IPS DF 6.9 (cell line): ENCODE measurements around the gene LRRC71.

Experiments used
- DNase-seq: peaks from one replicate; pipeline ENCODE4 v3.0.0-alpha.2; 2013; ENCODE audit warnings: low read depth, low spot score
- H3K27ac ChIP-seq: one replicate; pipeline ENCODE4 v1.5.1; 2013; ENCODE audit warnings: low read length, control low read depth
- H3K27me3 ChIP-seq: 2 replicates; pipeline ENCODE4 v1.6.1; 2013; ENCODE audit warnings: mild to moderate bottlenecking, low read length; ENCODE audit not compliant: control insufficient read depth, insufficient read depth
- H3K36me3 ChIP-seq: 2 replicates; pipeline ENCODE4 v1.6.1; 2013; ENCODE audit warnings: low read length; ENCODE audit not compliant: control insufficient read depth, insufficient read depth
- H3K4me1 ChIP-seq: 2 replicates; pipeline ENCODE4 v1.6.1; 2013; ENCODE audit warnings: low read length; ENCODE audit not compliant: control insufficient read depth, insufficient read depth
- H3K4me3 ChIP-seq: 2 replicates; pipeline ENCODE4 v1.5.1; 2013; ENCODE audit warnings: mild to moderate bottlenecking, low read length
- H3K9me3 ChIP-seq: 2 replicates; pipeline ENCODE4 v1.6.1; 2013; ENCODE audit warnings: low read length, inconsistent platforms; ENCODE audit not compliant: control insufficient read depth, insufficient read depth
- WGBS: extraction: QIAGEN DNeasy Blood & Tissue Kit; methylation state at CpG from one replicate; pipeline ENCODE4 v1.1.7; 2013; ENCODE audit warnings: mixed read lengths, missing lambda C conversion rate; ENCODE audit not compliant: insufficient read length, insufficient coverage; 5-methylcytosine and 5-hydroxymethylcytosine counted together

Gene LRRC71

GRCh38 chr1:156881663-156882062 is 38.8 kb upstream of the LRRC71 start:
- H3K36me3 ChIP-seq = no peaks in the 10 kb centered on the region
- no CpG with 5 or more reads among the region's 4 CpGs for WGBS
- H3K27me3 ChIP-seq = no peaks in the 10 kb centered on the region; the same call in 1 of the 2 replicates
- H3K4me1 ChIP-seq = peaks cover 3% of the 10 kb centered on the region
- no peak overlapping the region for H3K27ac ChIP-seq
- no peaks in the 10 kb centered on the region for H3K9me3 ChIP-seq
- H3K4me3 ChIP-seq = no peak overlapping the region
- no peak for DNase-seq

GRCh38 chr1:156882543-156882942 is 37.9 kb upstream of the LRRC71 start:
- no peaks in the 10 kb centered on the region for H3K36me3 ChIP-seq
- DNase-seq = no peak
- H3K9me3 ChIP-seq = no peaks in the 10 kb centered on the region
- no CpG with 5 or more reads among the region's 3 CpGs for WGBS
- H3K27ac ChIP-seq = no peak overlapping the region
- H3K27me3 ChIP-seq = no peaks in the 10 kb centered on the region; the same call in 1 of the 2 replicates
- no peak overlapping the region for H3K4me3 ChIP-seq
- peaks cover 5% of the 10 kb centered on the region for H3K4me1 ChIP-seq

GRCh38 chr1:156883919-156884318 is 36.5 kb upstream of the LRRC71 start:
- Histone ChIP-seq H3K27ac (no peak overlapping the region), H3K27me3 (no peaks in the 10 kb centered on the region; the same call in 1 of the 2 replicates), H3K4me1 (peaks cover 5% of the 10 kb centered on the region), H3K9me3 (no peaks in the 10 kb centered on the region), H3K4me3 (no peak overlapping the region), H3K36me3 (no peaks in the 10 kb centered on the region)
- no CpG with 5 or more reads among the region's 7 CpGs for WGBS
- no peak for DNase-seq

GRCh38 chr1:156884560-156885184 is 35.8 kb upstream of the LRRC71 start:
- Histone ChIP-seq H3K27ac (no peak overlapping the region), H3K4me1 (peaks cover 5% of the 10 kb centered on the region), H3K27me3 (no peaks in the 10 kb centered on the region; the same call in 1 of the 2 replicates), H3K36me3 (no peaks in the 10 kb centered on the region), H3K4me3 (no peak overlapping the region), H3K9me3 (no peaks in the 10 kb centered on the region)
- whole genome bisulfite sequencing = no CpG with 5 or more reads among the region's 10 CpGs
- no peak for DNase-seq

- Histone ChIP-seq H3K36me3 (no peaks in the 10 kb centered on the region), H3K9me3 (no peaks in the 10 kb centered on the region), H3K27ac (no peak overlapping the region), H3K27me3 (no peaks in the 10 kb centered on the region; the same call in 1 of the 2 replicates), H3K4me3 (no peak overlapping the region), H3K4me1 (peaks cover 5% of the 10 kb centered on the region)
- no peak for DNase-seq
- no CpG with 5 or more reads among the region's 1 CpG for WGBS
These were observed 35.1 kb upstream of the LRRC71 start for GRCh38 chr1:156885314-156885713.

GRCh38 chr1:156885880-156886355 is 34.5 kb upstream of the LRRC71 start:
- no peak overlapping the region for H3K4me3 ChIP-seq
- no peak for DNase-seq
- H3K27ac ChIP-seq = no peak overlapping the region
- peaks cover 5% of the 10 kb centered on the region for H3K4me1 ChIP-seq
- no peaks in the 10 kb centered on the region for H3K36me3 ChIP-seq
- peaks cover under 1% of the 10 kb centered on the region; the same call in 1 of the 2 replicates for H3K27me3 ChIP-seq
- H3K9me3 ChIP-seq = no peaks in the 10 kb centered on the region
- WGBS = no CpG with 5 or more reads among the region's 13 CpGs

GRCh38 chr1:156886583-156887281 is 33.7 kb upstream of the LRRC71 start:
- Histone ChIP-seq H3K4me1 (peaks cover 4% of the 10 kb centered on the region; the same call in 1 of the 2 replicates), H3K27ac (no peak overlapping the region), H3K9me3 (no peaks in the 10 kb centered on the region), H3K4me3 (no peak overlapping the region), H3K36me3 (no peaks in the 10 kb centered on the region), H3K27me3 (peaks cover 8% of the 10 kb centered on the region)
- WGBS = no CpG with 5 or more reads among the region's 6 CpGs
- no peak for DNase-seq

- H3K4me3 ChIP-seq = no peak overlapping the region
- WGBS = no CpG with 5 or more reads among the region's 3 CpGs
- DNase-seq = no peak
These were observed 33.1 kb upstream of the LRRC71 start for GRCh38 chr1:156887317-156887716.

GRCh38 chr1:156887734-156888133 is 32.7 kb upstream of the LRRC71 start:
- no peak overlapping the region for H3K4me3 ChIP-seq

More at GRCh38 chr1:156887317-156887716, 33.1 kb upstream of the LRRC71 start:
- Histone ChIP-seq H3K27ac (no peak overlapping the region), H3K36me3 (no peaks in the 10 kb centered on the region), H3K9me3 (no peaks in the 10 kb centered on the region), H3K27me3 (peaks cover 11% of the 10 kb centered on the region), H3K4me1 (peaks cover 4% of the 10 kb centered on the region; the same call in 1 of the 2 replicates)

GRCh38 chr1:156889802-156890580 is 30.4 kb upstream of the LRRC71 start:
- Histone ChIP-seq H3K27ac (no peak overlapping the region), H3K9me3 (no peaks in the 10 kb centered on the region), H3K4me3 (no peak overlapping the region), H3K27me3 (peaks cover 31% of the 10 kb centered on the region), H3K36me3 (no peaks in the 10 kb centered on the region), H3K4me1 (peaks cover 4% of the 10 kb centered on the region)
- peak; percentile 85 for DNase-seq
- WGBS = 100% methylated on average over 1 of the region's 8 CpGs

More at GRCh38 chr1:156887734-156888133, 32.7 kb upstream of the LRRC71 start:
- WGBS = no CpG with 5 or more reads among the region's 6 CpGs
- no peaks in the 10 kb centered on the region for H3K9me3 ChIP-seq
- H3K27ac ChIP-seq = no peak overlapping the region
- H3K4me1 ChIP-seq = peaks cover 4% of the 10 kb centered on the region; the same call in 1 of the 2 replicates
- DNase-seq = no peak
- peaks cover 14% of the 10 kb centered on the region for H3K27me3 ChIP-seq
- H3K36me3 ChIP-seq = no peaks in the 10 kb centered on the region
